HL-60/S4 treated with retinoic acid at 250 ng/mL for 4 days and 3 days (cell line): ENCODE data around the gene HS3ST2.
"Not testable (repeated sequence)": the region's sequence is repeated elsewhere in the genome, so short reads cannot be mapped to it uniquely, and the experiment has no call there.

ENCODE experiments used
- in situ Hi-C: fragments of 300-500 bp; cut with MboI; formaldehyde crosslinking; loops from 2 replicates; pipeline ENCODE4 v1.7.0; 2022; ENCODE audit warnings: low sequenced_read_pairs

The HS3ST2 gene

GRCh38 chr16:22874394-22874793, 60.4 kb downstream of the HS3ST2 start:
- in situ Hi-C loops: no loop called here

- in situ Hi-C loops: no loop called here
These were observed 65.0 kb downstream of the HS3ST2 start for GRCh38 chr16:22878955-22879354.

GRCh38 chr16:22879466-22879865, 65.5 kb downstream of the HS3ST2 start:
- in situ Hi-C loops: no loop called here

- in situ Hi-C loops: no loop called here
These were observed 69.0 kb downstream of the HS3ST2 start for GRCh38 chr16:22882981-22883380.

GRCh38 chr16:22885951-22886350, 72.0 kb downstream of the HS3ST2 start:
- in situ Hi-C loops: no loop called here

GRCh38 chr16:22886927-22887326, 73.0 kb downstream of the HS3ST2 start:
- in situ Hi-C loops: no loop called here

GRCh38 chr16:22887445-22887844, 73.5 kb downstream of the HS3ST2 start:
- in situ Hi-C loops: no loop called here

- in situ Hi-C loops: no loop called here
These were observed 74.8 kb downstream of the HS3ST2 start for GRCh38 chr16:22888791-22889190.

- in situ Hi-C loops: no loop called here
These were observed 77.0 kb downstream of the HS3ST2 start for GRCh38 chr16:22890976-22891375.

GRCh38 chr16:22897184-22897583, 83.2 kb downstream of the HS3ST2 start:
- in situ Hi-C loops: no loop called here

- in situ Hi-C loops: no loop called here
These were observed 84.2 kb downstream of the HS3ST2 start for GRCh38 chr16:22898131-22898530.

GRCh38 chr16:22898874-22899348, 84.9 kb downstream of the HS3ST2 start:
- in situ Hi-C loops: no loop called here

GRCh38 chr16:22899567-22899966, 85.6 kb downstream of the HS3ST2 start:
- in situ Hi-C loops: not testable (repeated sequence)

GRCh38 chr16:22900863-22901262, 86.9 kb downstream of the HS3ST2 start:
- in situ Hi-C loops: no loop called here

- in situ Hi-C loops: no loop called here
These were observed 87.6 kb downstream of the HS3ST2 start for GRCh38 chr16:22901563-22901962.

- in situ Hi-C loops: no loop called here
These were observed 89.8 kb downstream of the HS3ST2 start for GRCh38 chr16:22903716-22904115.

- in situ Hi-C loops: no loop called here
These were observed 98.7 kb downstream of the HS3ST2 start for GRCh38 chr16:22912654-22913053.

GRCh38 chr16:22915003-22915402, 101.0 kb downstream of the HS3ST2 start:
- in situ Hi-C loops: no loop called here

GRCh38 chr16:22923491-22923890, 109.5 kb downstream of the HS3ST2 start:
- in situ Hi-C loops: no loop called here

- in situ Hi-C loops: no loop called here
These were observed 110.5 kb downstream of the HS3ST2 start for GRCh38 chr16:22924492-22924891.

GRCh38 chr16:22926105-22926751, 112.3 kb downstream of the HS3ST2 start:
- in situ Hi-C loops: no loop called here

- in situ Hi-C loops: no loop called here
These were observed 113.3 kb downstream of the HS3ST2 start for GRCh38 chr16:22927306-22927705.

GRCh38 chr16:22928882-22929435, 115.0 kb downstream of the HS3ST2 start:
- in situ Hi-C loops: no loop called here
